HepG2 (cell line): ENCODE data around the gene JTB. TPM values are rescaled to one million over a fixed set of nuclear protein-coding genes. Genes with fewer than 3 reads are reported as not detected.

Experiments
- GATAD2A ChIP-seq: IDR thresholded peaks from 2 replicates; pipeline ENCODE4 v1.6.1; 2016
- HHEX ChIP-seq: IDR thresholded peaks from 2 replicates; pipeline ENCODE4 v1.6.1; 2016; ENCODE audit warnings: control low read depth
- JARID2 ChIP-seq: sonication (generic); formaldehyde crosslinking; IDR thresholded peaks from 2 replicates; pipeline ENCODE4 v1.8.1; 2023; ENCODE audit warnings: missing genetic modification reagents, inconsistent platforms; ENCODE audit not compliant: insufficient replicate concordance
- MTF2 ChIP-seq: sonication (generic); formaldehyde crosslinking; IDR thresholded peaks from 2 replicates; pipeline ENCODE4 v1.5.0; 2020; ENCODE audit warnings: missing genetic modification reagents, borderline replicate concordance
- SOX13 ChIP-seq, 3 experiments: fragments of 450-650 bp in 1 of 3; sonication (generic) in 1 of 3; formaldehyde crosslinking in 1 of 3; IDR thresholded peaks in 2 of 3; conservative IDR thresholded peaks in 1 of 3; 2 replicates each; pipeline versions ENCODE4 v1.5.0 to v1.6.1; 2016 to 2020; ENCODE audit warnings: antibody characterized with exemption in 1 of 3, mild to moderate bottlenecking in 1 of 3, missing compliant biosample characterization in 1 of 3, missing genetic modification reagents in 1 of 3, moderate library complexity in 1 of 3
- TOE1 ChIP-seq: sonication (generic); formaldehyde crosslinking; IDR thresholded peaks from 2 replicates; pipeline ENCODE4 v1.4.0; 2020; ENCODE audit warnings: mild to moderate bottlenecking, missing genetic modification reagents
- TOPORS ChIP-seq: sonication (generic); formaldehyde crosslinking; IDR thresholded peaks from 2 replicates; pipeline ENCODE4 v1.8.0; 2023; ENCODE audit warnings: mild to moderate bottlenecking, missing genetic modification reagents
- ZNF569 ChIP-seq: sonication (generic); formaldehyde crosslinking; IDR thresholded peaks from 2 replicates; pipeline ENCODE4 v1.5.0; 2020; ENCODE audit warnings: mild to moderate bottlenecking, missing genetic modification reagents, moderate library complexity, borderline replicate concordance
- ZNF790 ChIP-seq: sonication (generic); formaldehyde crosslinking; IDR thresholded peaks from 2 replicates; pipeline ENCODE4 v1.8.0; 2022; ENCODE audit warnings: missing genetic modification reagents, mild to moderate bottlenecking, borderline replicate concordance
- polyA plus RNA-seq, 8 experiments: library from polyadenylated mRNA; depleted of rRNA in 3 of 8; stranded (reverse) in 7 of 8; unstranded in 1 of 8; fragments of >200 nt; fragmentation: Illumina TruSeq in 4 of 8; extraction: Trizol in 4 of 8; gene quantifications; 2 replicates each; pipeline versions ENCODE4 v1.2.1 to v1.2.3, GENCODE V29; 2011 to 2016; ENCODE audit warnings: low read depth in 4 of 8, missing spikeins in 1 of 8, mixed read lengths in 1 of 8; ENCODE audit not compliant: insufficient read depth in 1 of 8
- total RNA-seq, 5 experiments: library from RNA; depleted of rRNA; stranded (reverse); fragments of >200 nt; fragmentation: Illumina TruSeq; extraction: Trizol; gene quantifications; 2 replicates each; pipeline ENCODE4 v1.2.3, GENCODE V29; 2016; ENCODE audit warnings: low read depth in 1 of 5
- TF ChIP-seq, protein P1 (sequence below), 2 experiments: sonication (generic) in 1 of 2; formaldehyde crosslinking in 1 of 2; IDR thresholded peaks; 2 replicates each; pipeline versions ENCODE4 v1.4.0 to v1.6.1; 2016 to 2020; ENCODE audit warnings: borderline replicate concordance in 1 of 2, low read depth in 1 of 2, mild to moderate bottlenecking in 1 of 2, missing genetic modification reagents in 1 of 2
- TF ChIP-seq, protein P2 (sequence below): sonication (generic); formaldehyde crosslinking; IDR thresholded peaks from 2 replicates; pipeline ENCODE4 v1.5.0; 2020; ENCODE audit warnings: mild to moderate bottlenecking, missing genetic modification reagents
- TF ChIP-seq, protein P3 (sequence below): sonication (generic); formaldehyde crosslinking; IDR thresholded peaks from 2 replicates; pipeline ENCODE4 v1.5.0; 2020; ENCODE audit warnings: mild to moderate bottlenecking, low read depth, missing genetic modification reagents, borderline replicate concordance
- TF ChIP-seq, protein P4 (sequence below): sonication (generic); formaldehyde crosslinking; IDR thresholded peaks from 2 replicates; pipeline ENCODE4 v1.4.0; 2020; ENCODE audit warnings: missing genetic modification reagents
- TF ChIP-seq, protein P5 (sequence below): sonication (generic); formaldehyde crosslinking; IDR thresholded peaks from 2 replicates; pipeline ENCODE4 v1.4.0; 2020; ENCODE audit warnings: missing genetic modification reagents

JTB gene
- total and polyA plus RNA-seq, 2 of the 13 experiments (the other 11 are each of a cell fraction or from before 2014, with no cell fraction given): 96.7 to 99.2 TPM

DNA sequence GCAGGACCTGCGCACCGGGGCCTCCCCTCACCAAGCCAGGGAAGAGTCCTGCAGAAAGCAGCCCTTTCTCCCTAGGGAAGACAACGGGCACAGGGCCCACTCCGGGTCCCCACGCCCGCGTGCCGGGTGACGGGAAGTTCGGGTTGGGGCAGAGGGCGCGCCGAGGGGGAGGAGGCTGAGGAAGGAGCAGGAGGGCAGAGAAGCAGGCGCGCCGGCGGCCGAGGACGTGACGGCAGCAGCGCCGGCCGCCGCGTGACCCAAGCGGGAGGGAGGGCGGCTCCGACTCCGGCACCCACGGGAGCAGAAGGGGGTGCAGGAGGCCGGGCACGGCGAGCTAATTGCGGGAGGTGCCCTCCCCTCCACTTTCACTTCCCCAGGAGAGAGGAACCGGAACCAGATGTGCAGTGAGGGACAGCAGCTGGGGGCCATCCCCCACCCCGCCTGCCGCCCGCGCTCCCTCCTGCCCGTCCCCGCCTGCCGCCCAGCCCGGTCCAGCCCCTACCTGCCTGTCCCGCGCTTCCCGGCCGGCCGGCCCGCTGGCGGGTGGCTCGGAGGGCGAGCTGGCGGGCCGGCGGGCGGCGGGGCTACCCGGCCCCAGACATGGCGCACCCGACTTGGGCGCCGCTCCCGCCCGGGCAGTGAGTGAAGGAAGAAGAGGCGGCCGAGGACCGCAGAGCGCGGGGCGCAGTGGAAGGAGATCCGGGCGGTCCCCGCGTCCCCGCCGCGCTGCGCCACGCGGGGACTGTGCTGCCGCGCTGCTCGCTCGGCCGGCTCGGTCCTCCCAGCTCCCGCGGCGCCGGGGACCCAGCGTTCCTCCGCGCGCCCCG is 31.5 kb downstream of the JTB start (continued):
- TF ChIP-seq, protein P1, sequence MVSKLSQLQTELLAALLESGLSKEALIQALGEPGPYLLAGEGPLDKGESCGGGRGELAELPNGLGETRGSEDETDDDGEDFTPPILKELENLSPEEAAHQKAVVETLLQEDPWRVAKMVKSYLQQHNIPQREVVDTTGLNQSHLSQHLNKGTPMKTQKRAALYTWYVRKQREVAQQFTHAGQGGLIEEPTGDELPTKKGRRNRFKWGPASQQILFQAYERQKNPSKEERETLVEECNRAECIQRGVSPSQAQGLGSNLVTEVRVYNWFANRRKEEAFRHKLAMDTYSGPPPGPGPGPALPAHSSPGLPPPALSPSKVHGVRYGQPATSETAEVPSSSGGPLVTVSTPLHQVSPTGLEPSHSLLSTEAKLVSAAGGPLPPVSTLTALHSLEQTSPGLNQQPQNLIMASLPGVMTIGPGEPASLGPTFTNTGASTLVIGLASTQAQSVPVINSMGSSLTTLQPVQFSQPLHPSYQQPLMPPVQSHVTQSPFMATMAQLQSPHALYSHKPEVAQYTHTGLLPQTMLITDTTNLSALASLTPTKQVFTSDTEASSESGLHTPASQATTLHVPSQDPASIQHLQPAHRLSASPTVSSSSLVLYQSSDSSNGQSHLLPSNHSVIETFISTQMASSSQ (IDR thresholded peaks at IDR 0.05; ENCODE audit: low read depth): no peak
- TF ChIP-seq, protein P1 (CRISPR knock-in tag; IDR thresholded peaks at IDR 0.05; ENCODE audit: borderline replicate concordance): peak; percentile 17; the same call in 1 of the 2 replicates
- TF ChIP-seq SOX13 (IDR thresholded peaks at IDR 0.05) (no peak), SOX13 (CRISPR knock-in tag; conservative IDR thresholded peaks at IDR 0.05 in 1 of 2, IDR thresholded peaks at IDR 0.05 in 1 of 2) (no peak), MTF2 (CRISPR knock-in tag) (no peak), GATAD2A (no peak), HHEX (CRISPR knock-in tag) (no peak), JARID2 (CRISPR knock-in tag) (no peak), TOE1 (CRISPR knock-in tag) (no peak), ZNF569 (CRISPR knock-in tag) (no peak), TOPORS (CRISPR knock-in tag) (0 out of 2 replicates have a peak, but pooled peaks have one; percentile 15), ZNF790 (CRISPR knock-in tag) (peak; percentile 67; the same call in 1 of the 2 replicates)
- TF ChIP-seq, protein P2, sequence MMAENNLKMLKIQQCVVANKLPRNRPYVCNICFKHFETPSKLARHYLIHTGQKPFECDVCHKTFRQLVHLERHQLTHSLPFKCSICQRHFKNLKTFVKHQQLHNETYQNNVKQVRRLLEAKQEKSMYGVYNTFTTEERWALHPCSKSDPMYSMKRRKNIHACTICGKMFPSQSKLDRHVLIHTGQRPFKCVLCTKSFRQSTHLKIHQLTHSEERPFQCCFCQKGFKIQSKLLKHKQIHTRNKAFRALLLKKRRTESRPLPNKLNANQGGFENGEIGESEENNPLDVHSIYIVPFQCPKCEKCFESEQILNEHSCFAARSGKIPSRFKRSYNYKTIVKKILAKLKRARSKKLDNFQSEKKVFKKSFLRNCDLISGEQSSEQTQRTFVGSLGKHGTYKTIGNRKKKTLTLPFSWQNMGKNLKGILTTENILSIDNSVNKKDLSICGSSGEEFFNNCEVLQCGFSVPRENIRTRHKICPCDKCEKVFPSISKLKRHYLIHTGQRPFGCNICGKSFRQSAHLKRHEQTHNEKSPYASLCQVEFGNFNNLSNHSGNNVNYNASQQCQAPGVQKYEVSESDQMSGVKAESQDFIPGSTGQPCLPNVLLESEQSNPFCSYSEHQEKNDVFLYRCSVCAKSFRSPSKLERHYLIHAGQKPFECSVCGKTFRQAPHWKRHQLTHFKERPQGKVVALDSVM (CRISPR knock-in tag): no peak
- TF ChIP-seq, protein P3, sequence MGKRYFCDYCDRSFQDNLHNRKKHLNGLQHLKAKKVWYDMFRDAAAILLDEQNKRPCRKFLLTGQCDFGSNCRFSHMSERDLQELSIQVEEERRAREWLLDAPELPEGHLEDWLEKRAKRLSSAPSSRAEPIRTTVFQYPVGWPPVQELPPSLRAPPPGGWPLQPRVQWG (CRISPR knock-in tag): no peak
- TF ChIP-seq, protein P4, sequence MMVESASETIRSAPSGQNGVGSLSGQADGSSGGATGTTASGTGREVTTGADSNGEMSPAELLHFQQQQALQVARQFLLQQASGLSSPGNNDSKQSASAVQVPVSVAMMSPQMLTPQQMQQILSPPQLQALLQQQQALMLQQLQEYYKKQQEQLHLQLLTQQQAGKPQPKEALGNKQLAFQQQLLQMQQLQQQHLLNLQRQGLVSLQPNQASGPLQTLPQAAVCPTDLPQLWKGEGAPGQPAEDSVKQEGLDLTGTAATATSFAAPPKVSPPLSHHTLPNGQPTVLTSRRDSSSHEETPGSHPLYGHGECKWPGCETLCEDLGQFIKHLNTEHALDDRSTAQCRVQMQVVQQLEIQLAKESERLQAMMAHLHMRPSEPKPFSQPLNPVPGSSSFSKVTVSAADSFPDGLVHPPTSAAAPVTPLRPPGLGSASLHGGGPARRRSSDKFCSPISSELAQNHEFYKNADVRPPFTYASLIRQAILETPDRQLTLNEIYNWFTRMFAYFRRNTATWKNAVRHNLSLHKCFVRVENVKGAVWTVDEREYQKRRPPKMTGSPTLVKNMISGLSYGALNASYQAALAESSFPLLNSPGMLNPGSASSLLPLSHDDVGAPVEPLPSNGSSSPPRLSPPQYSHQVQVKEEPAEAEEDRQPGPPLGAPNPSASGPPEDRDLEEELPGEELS: no peak
- TF ChIP-seq, protein P5, sequence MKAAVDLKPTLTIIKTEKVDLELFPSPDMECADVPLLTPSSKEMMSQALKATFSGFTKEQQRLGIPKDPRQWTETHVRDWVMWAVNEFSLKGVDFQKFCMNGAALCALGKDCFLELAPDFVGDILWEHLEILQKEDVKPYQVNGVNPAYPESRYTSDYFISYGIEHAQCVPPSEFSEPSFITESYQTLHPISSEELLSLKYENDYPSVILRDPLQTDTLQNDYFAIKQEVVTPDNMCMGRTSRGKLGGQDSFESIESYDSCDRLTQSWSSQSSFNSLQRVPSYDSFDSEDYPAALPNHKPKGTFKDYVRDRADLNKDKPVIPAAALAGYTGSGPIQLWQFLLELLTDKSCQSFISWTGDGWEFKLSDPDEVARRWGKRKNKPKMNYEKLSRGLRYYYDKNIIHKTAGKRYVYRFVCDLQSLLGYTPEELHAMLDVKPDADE: no peak
